ENCODE results near the gene FNDC11. TPM values are rescaled to one million over a fixed set of nuclear protein-coding genes. Genes with fewer than 3 reads are reported as not detected.

The FNDC11 gene
- 3.5 TPM for total RNA-seq

GRCh38 chr20:63553933-63554290, at the start of gene FNDC11:
FNDC11 (plus strand) TSS chr20:63554159; CDS start chr20:63555664, 1,505 bp downstream.

GRCh38 chr20:63520504-63520933, 33.4 kb upstream of the FNDC11 start, which contains the start of gene PPDPF:
PPDPF (plus strand) TSS chr20:63520765; CDS start chr20:63521309, 544 bp downstream.

GRCh38 chr20:63536997-63537524, 16.9 kb upstream of the FNDC11 start, which contains the start of gene PTK6:
PTK6 (minus strand) TSS chr20:63537376; CDS start chr20:63537314, 62 bp downstream.

GRCh38 chr20:63547725-63548480, 6.1 kb upstream of the FNDC11 start, which contains the start of gene SRMS:
SRMS (minus strand) TSS chr20:63547749; CDS start chr20:63547463, 286 bp downstream.

GRCh38 chr20:63574156-63574828, 20.3 kb downstream of the FNDC11 start, which contains the start of gene HELZ2:
HELZ2 (minus strand) TSS chr20:63574239; CDS start chr20:63572385, 1,854 bp downstream.

Other genes starting within 250 kb of the FNDC11 start
- 26.5 TPM for gene CHRNA4, start 192.8 kb upstream of the FNDC11 start, total RNA-seq
- 188 TPM for gene KCNQ2, start 81.5 kb upstream of the FNDC11 start, total RNA-seq
- 313 TPM for gene EEF1A2, start 55.1 kb upstream of the FNDC11 start, total RNA-seq
- gene PPDPF, start 33.4 kb upstream of the FNDC11 start, total RNA-seq, result 66.2 TPM
- not detected for gene PTK6, start 16.8 kb upstream of the FNDC11 start, total RNA-seq
- not detected for gene SRMS, start 6.4 kb upstream of the FNDC11 start, total RNA-seq
- gene HELZ2, start 20.1 kb downstream of the FNDC11 start, total RNA-seq, result 5.3 TPM
- 7.8 TPM for gene GMEB2, start 72.9 kb downstream of the FNDC11 start, total RNA-seq
- gene STMN3, start 99.3 kb downstream of the FNDC11 start, total RNA-seq, result 191 TPM
- gene RTEL1, start 104.2 kb downstream of the FNDC11 start, total RNA-seq, result 8.8 TPM
- 1.6 TPM for gene TNFRSF6B, start 142.5 kb downstream of the FNDC11 start, total RNA-seq
- 26.3 TPM for gene ARFRP1, start 153.8 kb downstream of the FNDC11 start, total RNA-seq
- 12.0 TPM for gene ZGPAT, start 153.9 kb downstream of the FNDC11 start, total RNA-seq
- gene LIME1, start 182.5 kb downstream of the FNDC11 start, total RNA-seq, result 3.5 TPM
- gene SLC2A4RG, start 185.6 kb downstream of the FNDC11 start, total RNA-seq, result 4.6 TPM